Measurements from ENCODE around the gene ZNF530.

DNA sequence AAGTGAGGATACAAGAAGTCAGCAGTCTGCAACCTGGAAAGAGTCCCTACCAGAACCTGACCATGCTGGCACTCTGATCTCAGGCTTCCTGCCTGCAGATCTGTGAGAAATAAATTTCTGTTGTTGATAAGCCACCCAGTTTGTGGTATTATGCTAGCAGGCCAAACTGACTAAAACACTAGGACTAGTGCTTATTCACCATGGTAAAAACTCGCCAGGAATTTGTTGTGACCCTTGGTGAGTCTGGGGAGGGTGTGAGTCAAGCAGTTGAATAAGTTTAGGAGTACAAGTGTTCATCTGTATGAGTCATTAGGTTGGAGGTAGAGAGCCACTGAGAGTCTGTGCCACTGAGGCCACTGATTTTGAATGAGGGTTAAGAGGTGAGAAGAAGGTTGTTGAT, 12.2 kb upstream of the ZNF530 start:
- TF ChIP-seq, protein P1, sequence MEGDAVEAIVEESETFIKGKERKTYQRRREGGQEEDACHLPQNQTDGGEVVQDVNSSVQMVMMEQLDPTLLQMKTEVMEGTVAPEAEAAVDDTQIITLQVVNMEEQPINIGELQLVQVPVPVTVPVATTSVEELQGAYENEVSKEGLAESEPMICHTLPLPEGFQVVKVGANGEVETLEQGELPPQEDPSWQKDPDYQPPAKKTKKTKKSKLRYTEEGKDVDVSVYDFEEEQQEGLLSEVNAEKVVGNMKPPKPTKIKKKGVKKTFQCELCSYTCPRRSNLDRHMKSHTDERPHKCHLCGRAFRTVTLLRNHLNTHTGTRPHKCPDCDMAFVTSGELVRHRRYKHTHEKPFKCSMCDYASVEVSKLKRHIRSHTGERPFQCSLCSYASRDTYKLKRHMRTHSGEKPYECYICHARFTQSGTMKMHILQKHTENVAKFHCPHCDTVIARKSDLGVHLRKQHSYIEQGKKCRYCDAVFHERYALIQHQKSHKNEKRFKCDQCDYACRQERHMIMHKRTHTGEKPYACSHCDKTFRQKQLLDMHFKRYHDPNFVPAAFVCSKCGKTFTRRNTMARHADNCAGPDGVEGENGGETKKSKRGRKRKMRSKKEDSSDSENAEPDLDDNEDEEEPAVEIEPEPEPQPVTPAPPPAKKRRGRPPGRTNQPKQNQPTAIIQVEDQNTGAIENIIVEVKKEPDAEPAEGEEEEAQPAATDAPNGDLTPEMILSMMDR (IDR thresholded peaks at IDR 0.05 in 4 of 5, conservative IDR thresholded peaks at IDR 0.05 in 1 of 5): no peak
- no peak for TF ChIP-seq POLR2A (IDR thresholded peaks at IDR 0.05)

Data from gastrocnemius medialis (tissue), 4 donors.